Stomach (tissue), 4 donors: Measurements from ENCODE around the gene JSRP1.

Experiments used
- POLR2A ChIP-seq, 4 donors: fragments of 450-650 bp; IDR thresholded peaks; one replicate each; pipeline ENCODE4 v1.6.1; 2016; ENCODE audit warnings: antibody characterized with exemption in 4 of 4, control low read depth in 2 of 4, mild to moderate bottlenecking in 1 of 4, moderate library complexity in 1 of 4
- POLR2AphosphoS5 ChIP-seq, 3 donors: sonication (generic); formaldehyde crosslinking; IDR thresholded peaks; one replicate each; pipeline ENCODE4 v1.6.1; 2016; ENCODE audit warnings: antibody characterized with exemption in 3 of 3
- TF ChIP-seq, protein P1 (sequence below), 7 experiments: fragments of 450-650 bp in 4 of 7; fragments of 200-600 bp in 3 of 7; sonication (generic) in 3 of 7; IDR thresholded peaks; one replicate each; pipeline ENCODE4 v1.5.1; 2016 to 2019; ENCODE audit warnings: antibody characterized with exemption in 7 of 7, control low read depth in 2 of 7, mild to moderate bottlenecking in 1 of 7

DNA sequence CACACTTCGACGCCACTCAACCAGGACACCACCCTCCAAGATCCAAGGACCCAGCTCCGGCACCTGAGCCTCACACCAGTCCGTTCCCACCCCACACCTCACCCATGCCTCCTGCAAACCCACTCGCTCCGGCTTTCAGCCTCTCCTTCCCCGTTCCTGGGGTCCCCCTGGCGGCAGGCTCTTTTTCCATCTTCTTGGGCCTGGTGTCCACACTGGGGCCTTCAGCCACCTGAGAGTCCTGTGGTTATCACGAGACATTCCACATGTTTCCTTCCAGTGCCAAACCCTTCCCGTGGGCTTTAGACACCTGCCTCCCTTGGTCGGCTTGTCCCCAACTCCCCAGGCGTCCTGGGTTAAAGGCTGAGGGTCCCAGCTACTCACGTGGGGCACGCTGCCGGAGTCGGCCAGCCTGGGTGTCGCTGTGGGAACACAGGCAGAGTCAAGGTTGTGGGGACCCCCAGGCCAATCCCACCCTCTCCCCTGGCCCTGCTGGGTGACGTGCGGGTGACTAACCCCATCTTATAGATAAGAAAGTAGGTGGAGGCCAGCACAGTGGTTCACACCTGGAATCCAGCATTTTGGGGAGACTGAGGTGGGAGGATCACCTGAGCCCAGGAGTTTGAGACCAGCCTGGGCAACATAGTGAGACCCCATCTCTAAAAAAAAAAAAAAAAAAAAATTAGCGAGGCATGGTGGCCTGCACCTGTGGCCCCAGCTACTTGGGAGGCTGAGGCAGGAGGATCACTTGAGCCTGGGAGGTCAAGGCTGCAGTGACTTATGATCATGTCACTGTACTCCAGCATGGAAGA, 1.9 kb downstream of the JSRP1 start:
- TF ChIP-seq, protein P1, sequence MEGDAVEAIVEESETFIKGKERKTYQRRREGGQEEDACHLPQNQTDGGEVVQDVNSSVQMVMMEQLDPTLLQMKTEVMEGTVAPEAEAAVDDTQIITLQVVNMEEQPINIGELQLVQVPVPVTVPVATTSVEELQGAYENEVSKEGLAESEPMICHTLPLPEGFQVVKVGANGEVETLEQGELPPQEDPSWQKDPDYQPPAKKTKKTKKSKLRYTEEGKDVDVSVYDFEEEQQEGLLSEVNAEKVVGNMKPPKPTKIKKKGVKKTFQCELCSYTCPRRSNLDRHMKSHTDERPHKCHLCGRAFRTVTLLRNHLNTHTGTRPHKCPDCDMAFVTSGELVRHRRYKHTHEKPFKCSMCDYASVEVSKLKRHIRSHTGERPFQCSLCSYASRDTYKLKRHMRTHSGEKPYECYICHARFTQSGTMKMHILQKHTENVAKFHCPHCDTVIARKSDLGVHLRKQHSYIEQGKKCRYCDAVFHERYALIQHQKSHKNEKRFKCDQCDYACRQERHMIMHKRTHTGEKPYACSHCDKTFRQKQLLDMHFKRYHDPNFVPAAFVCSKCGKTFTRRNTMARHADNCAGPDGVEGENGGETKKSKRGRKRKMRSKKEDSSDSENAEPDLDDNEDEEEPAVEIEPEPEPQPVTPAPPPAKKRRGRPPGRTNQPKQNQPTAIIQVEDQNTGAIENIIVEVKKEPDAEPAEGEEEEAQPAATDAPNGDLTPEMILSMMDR (IDR thresholded peaks at IDR 0.05) = no peak
- TF ChIP-seq POLR2A (IDR thresholded peaks at IDR 0.05) (no peak), POLR2AphosphoS5 (IDR thresholded peaks at IDR 0.05) (no peak)
